SH-SY5Y (cell line): ENCODE results near the gene MANSC4.

Experiments used
- GATA2 ChIP-seq: IDR thresholded peaks from 2 replicates; pipeline ENCODE4 v1.6.1; 2011; ENCODE audit warnings: mild to moderate bottlenecking, low read depth, low read length
- GATA3 ChIP-seq: IDR thresholded peaks from 2 replicates; pipeline ENCODE4 v1.6.1; 2011; ENCODE audit warnings: low read depth, mild to moderate bottlenecking, low read length, moderate library complexity

MANSC4 gene

DNA sequence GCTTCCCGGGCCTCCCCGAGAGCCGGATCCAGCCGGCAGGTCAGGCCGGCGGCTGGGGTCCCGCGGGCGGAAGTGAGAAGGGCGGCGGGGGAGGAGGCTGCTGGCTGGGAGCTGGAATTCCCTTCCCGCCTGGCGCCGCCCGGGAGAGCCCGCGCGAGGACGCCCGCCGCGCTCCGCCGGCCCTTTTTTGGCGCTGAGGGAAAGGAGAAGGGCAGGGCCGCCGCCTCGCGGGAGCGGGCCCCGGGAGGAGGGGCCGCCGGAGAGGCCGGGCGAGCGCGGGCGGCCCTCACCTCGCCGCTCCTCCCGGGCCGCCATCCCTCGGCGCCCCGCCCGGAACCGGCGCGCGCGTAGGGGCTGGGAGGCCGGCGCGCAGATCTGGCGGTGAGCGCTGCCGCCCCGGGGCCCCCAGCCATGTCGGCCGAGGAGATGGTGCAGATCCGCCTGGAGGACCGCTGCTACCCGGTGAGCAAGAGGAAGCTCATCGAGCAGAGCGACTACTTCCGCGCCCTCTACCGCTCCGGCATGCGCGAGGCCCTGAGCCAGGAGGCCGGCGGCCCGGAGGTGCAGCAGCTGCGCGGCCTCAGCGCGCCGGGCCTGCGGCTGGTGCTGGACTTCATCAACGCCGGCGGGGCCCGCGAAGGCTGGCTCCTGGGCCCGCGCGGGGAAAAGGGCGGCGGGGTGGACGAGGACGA lies at the start of gene MANSC4, which contains the start of gene KLHL42:
TSS of gene MANSC4 (minus strand) at position 317 of the 692 bp plus-strand sequence. CDS start 8,960 bp downstream, outside the sequence.
TSS of gene KLHL42 (plus strand) at position 314 of the 692 bp plus-strand sequence. CDS start at position 412, 98 bp downstream.
- TF ChIP-seq GATA3 (no peak), GATA2 (0 out of 2 replicates have a peak, but pooled peaks have one; percentile 19)

DNA sequence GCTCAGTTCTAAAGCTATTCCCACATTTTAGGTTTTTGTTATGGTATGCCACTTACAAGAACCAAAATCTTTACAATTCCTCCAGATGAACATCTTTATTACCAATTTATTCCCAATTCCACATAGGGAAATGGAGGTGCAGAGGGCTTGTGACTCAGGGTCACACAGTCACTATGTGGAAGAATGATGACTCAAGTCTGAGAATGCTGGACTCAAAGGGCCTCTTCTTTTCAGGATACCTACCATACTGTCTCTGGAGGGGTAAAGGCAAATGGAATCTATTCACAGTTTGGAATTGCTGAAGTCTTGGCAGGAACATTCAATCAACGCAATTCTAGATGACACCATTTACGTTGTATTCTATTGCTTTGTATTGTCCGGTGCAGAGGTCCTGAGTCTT lies 48.2 kb upstream of the MANSC4 start:
- TF ChIP-seq GATA3 (no peak), GATA2 (no peak)

DNA sequence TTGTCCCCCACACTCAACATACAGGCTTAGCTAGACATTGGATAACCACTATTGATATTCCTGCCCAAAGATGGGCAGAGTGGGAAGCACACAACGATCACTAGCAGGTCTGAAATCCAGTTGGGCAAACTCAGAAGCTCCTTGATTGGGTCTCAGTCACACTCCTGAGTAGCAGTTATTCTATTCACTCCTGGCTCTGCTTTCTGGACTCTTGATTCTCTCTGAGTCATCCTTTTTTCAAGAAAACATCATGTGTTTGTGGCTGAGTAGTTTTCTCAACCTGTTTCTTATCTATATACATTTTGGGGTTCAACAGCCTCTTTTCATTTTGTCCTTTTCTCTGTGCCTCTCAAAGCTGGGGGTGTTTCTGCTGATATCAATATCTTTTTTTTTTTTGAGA lies 46.0 kb upstream of the MANSC4 start:
- TF ChIP-seq GATA3 (no peak), GATA2 (no peak)

DNA sequence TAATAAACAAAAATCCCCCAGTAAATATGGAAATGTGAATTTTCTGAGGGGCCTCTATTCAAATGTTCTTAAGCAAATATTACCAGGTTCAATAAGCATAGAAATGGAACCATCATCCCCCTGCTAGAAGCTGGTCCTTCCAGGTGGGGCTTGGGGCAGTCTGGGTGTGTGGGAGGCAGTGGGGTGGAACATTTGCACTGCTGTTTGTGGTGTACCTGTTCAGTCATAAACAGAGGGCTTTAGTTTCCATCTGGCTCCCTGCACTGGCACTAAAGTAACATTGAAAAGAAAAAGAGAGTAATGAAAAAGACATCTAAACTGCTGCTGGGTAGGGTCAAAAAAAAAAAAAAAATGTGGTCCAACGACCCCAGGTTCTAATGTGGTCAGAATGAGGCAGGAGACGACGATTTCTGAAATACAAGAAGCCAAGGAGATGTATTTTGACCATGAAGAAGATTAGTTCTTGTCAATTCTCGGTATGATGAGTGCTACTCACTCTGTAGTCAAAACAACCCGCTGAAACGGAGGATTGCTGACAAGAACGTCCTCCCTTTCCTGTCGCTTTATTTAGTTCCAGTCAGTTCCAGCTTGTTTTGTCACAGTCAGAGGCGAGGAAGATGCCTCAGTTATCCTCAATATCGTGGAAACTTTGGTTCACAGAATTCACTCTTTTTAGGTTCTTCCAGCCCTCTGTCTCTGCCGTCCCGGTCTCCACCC lies 44.2 kb upstream of the MANSC4 start:
- TF ChIP-seq GATA2, result no peak
- no peak for TF ChIP-seq GATA3

DNA sequence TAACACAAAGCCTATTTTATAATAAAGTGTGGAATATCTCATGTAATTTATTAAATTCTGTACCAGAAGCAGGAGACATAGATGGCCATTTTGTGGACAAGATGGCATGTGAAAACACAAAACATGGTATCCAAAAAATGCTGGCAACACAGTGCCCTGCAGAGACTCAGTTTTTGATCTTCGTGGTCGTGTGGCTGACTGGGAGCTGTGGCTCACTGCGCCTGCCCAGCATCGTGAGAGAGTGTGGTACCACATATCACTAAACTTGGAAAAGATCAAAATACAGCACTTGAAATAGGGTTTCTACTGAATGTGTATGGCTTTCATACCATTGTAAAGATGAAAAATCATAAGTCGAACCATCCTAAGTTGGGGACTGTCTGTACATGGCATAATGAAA lies 43.0 kb upstream of the MANSC4 start:
- TF ChIP-seq GATA3 (no peak), GATA2 (no peak)

DNA sequence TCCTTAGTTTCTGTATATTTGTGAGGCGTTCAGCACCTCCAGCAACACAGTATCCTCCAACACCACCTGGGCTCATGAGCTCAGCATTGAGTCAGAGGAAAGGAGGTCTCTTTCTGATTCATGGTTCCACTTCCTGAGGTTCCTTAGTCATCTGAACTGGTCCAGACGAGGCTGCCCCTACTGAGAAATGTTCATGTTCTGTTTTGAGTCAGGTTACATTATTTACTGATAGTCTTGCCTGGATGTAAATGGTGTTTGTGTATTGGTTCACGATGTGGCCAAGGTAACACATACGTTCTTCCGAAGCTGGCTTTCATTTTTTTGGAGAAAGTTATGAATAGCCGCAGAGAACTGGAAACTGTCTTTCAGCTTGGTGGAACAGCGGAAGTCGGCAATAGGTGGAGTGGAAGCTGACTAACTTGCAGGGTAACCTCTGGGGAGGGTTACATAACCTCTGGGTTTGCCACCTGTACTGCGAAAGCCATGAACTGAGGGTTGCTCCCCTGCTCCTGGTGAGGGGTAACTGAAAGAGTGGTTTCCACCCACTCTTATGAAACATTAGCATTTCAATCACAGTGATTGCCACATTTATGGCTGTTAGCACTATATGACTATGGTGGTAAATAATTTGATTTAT lies 42.2 kb upstream of the MANSC4 start:
- no peak for TF ChIP-seq GATA3
- TF ChIP-seq GATA2, result no peak

DNA sequence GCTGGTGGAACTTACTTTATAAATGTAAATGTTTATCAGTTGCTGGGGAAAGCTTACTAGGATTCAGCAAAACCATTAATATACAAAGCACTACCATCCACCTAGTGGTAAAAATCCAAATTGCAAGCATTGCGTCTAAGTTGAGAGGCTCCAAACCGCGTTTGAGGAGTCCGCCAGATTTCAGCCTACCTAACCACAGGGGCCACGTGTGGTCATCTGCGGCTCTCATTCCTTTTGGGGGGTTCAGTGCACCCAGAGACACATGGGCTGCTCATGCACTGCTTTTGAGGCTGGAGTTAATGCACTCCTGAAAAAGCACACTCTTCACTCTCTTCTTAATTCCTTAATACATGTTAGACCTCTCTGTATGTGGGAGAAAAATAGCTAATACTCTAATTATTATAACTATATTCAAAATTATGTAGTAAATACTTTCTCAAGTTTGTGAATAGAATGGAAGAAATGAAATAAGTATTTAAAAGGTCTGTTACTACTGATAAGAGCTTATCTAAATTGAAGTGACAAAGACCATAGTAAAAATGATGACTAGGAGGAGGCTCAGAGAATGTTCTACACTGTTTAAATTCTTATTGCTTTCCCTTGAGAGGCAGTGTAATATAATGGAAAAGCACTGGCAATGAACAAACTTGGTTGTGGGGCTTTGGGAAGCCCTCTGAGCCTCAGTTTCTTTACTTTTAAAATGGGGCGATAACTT lies 41.4 kb upstream of the MANSC4 start:
- TF ChIP-seq GATA2 (no peak), GATA3 (no peak)

DNA sequence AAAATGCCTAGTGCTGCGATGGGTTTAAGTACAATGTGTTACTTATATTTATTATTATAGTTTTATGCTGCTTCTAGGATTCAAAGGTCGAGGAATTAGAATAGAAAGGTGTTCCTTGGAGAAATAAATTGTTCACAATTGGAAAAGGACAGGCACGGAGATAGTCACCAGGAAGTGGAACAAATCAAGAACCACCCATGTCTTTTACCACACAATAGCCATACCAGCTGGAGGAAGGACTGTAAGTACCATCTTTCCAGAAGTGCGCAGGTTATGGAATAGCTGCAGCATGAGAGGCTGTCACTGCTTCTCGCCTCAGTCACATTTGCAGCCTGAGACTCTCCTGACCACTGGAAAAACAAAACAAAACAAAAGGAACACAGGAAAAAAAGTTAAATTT lies 40.5 kb upstream of the MANSC4 start:
- TF ChIP-seq GATA2 (no peak), GATA3 (no peak)

DNA sequence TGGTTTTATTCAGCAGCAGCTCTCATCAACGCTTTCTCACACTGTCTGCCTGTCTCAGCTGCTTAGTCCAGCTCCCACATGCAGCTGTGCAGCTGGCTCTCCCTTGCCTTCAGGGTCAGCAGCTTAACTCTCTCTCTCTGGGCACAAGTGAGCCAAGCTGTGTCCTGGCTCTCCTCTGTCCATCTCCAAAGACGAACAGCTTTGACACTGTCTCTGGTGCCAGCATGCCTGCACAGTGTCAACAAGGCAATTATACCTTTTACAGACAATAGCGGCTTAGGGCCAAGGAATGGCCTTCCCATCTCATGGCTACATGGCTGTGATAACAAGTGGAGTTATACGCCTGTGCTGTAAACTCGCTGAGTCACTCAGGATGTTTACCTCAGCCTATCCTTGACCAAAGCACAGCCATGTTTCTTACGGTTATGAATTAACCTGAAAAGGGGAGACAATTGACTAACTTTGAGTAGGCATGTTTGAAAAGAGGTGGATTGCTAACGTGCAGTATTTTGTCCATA lies 38.4 kb upstream of the MANSC4 start:
- TF ChIP-seq GATA3 (no peak), GATA2 (0 out of 2 replicates have a peak, but pooled peaks have one; percentile 25)

DNA sequence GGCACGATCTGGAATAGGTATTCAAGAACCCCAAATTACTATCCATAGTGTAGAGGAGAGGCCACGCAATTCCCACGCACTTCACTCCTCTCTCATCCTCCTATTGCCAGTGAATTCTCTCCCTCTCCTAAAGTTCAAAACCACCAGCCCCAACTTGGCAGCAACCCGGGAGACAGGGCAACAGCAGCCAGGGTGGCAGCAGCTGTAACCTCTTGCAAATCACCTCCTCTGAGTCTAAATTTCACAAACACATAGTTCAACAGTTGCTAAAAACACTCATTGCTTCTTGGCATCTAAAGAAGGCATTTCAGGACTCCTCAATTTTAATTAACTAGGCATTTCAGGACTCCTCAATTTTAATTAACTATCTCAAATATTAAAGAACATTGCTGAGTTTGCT lies 37.7 kb upstream of the MANSC4 start:
- no peak for TF ChIP-seq GATA2
- TF ChIP-seq GATA3, result no peak

DNA sequence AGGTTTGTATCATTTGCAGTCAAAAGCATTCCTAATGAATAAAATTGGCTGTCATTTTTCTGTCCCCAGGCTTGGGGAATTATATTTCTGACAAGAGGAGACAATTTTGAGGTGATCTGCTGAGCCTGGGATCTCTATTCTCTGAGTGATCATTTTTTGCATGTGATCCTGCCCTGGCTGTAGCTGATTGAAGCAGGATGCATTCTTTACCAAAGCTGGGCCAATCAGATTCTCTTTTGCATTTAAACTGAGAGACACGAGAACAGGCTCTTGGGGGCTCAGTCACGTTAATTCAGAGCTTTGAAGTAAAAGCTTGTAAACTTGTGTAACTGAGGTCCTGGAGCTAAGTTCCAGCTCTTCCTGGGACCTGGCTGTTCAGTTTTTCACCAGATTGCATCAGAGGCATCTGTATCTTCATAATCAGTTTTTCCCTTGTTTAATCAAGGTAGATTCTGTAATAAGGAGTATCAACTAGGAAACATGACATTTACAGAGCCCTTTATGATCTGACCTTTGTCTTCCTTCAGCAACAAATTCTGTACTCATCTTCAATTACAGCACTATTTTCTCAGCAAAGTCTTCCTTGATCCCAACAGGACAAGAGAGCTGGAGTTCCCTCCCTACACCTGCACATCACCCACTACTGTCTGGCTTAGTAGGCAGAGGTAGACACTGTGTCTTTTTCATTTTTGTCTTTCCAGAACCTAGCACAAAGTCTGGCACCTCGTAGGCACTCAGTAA lies 35.0 kb upstream of the MANSC4 start:
- TF ChIP-seq GATA2, result no peak

DNA sequence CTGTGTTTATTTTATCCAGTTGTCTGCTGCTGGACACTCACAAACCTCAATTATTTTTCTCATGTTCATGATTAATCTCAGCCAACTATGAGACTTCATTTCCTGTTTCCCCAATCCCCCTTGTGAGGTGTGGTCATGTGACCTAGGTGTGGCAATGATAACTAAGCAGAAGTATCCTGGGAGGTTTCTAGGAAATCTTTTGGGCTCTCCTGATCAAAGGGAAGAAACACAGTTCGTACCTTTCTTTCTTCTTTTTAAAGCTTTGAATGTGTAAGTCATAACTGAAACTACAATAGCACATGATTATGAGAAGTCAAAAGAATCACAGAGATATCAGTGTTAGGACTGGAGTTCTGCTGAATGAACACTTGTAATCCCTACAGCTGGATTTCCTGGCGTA lies 34.4 kb upstream of the MANSC4 start:
- TF ChIP-seq GATA3 (no peak), GATA2 (no peak)

DNA sequence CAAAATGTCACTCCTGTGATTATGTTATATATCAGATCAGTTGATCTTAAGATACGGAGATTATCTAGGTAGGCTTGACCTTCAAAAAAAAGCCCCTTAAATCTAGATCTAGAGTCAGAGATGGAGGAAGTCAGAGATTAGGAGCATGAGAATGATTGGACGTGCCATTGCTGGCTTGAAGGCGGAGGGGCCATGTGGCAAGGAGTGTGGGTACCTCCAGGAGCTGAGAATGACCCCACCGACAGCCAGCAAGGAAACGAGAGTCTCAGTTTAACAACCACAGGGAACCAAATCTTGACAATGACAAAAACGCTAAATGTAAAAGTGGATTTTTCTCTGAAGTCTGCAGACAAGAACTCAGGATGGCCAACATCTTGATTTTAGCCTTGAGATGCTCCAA lies 32.5 kb upstream of the MANSC4 start:
- TF ChIP-seq GATA3, result no peak
- no peak for TF ChIP-seq GATA2
